ENCODE data around the gene FGF5.

Gene FGF5

DNA sequence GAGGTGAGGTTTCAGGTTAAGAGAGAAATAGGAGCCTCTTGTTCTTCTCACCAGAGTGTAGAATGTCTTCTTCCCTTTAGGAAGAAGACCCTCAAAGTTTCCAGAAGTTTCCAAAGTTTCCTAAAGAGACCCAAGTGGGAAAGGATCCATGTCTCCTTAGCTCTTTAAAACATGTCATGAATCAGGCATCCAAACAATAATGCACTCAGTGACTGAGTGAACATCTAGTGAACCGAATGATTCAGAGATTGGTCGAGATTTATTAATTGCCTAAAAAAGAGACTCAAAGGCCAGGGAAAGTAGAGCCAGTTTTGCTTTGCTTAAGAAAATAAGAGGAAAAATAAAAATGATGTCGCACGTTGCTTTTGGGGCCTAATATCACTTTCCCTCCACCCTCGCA, 29.4 kb downstream of the FGF5 start:
- no peak for DNase-seq (ENCODE audit: low spot score)
- TF ChIP-seq, protein P1, sequence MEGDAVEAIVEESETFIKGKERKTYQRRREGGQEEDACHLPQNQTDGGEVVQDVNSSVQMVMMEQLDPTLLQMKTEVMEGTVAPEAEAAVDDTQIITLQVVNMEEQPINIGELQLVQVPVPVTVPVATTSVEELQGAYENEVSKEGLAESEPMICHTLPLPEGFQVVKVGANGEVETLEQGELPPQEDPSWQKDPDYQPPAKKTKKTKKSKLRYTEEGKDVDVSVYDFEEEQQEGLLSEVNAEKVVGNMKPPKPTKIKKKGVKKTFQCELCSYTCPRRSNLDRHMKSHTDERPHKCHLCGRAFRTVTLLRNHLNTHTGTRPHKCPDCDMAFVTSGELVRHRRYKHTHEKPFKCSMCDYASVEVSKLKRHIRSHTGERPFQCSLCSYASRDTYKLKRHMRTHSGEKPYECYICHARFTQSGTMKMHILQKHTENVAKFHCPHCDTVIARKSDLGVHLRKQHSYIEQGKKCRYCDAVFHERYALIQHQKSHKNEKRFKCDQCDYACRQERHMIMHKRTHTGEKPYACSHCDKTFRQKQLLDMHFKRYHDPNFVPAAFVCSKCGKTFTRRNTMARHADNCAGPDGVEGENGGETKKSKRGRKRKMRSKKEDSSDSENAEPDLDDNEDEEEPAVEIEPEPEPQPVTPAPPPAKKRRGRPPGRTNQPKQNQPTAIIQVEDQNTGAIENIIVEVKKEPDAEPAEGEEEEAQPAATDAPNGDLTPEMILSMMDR (IDR thresholded peaks at IDR 0.05; ENCODE audit: extremely low read depth, missing control alignments), result no peak

DNA sequence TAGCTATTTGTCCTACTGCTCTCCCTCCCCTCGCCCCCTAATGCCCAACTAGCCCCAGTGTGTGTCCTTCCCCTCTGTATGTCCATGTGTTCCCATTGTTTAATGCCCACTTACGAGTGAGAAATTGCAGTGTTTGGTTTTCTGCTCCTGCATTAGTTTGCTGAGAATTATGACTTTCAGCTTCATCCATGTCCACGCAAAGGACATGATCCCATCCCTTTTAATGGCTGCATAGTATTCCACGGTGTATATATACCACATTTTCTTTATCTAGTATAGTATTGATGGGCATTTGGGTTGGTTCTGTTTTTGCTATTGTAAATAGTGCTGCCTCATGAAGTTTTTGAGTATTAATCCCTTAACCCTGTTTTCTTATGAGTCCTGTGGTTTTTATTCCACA, 35.4 kb downstream of the FGF5 start:
- TF ChIP-seq, protein P1 (IDR thresholded peaks at IDR 0.05; ENCODE audit: extremely low read depth, missing control alignments), result no peak
- DNase-seq (ENCODE audit: low spot score), result no peak

DNA sequence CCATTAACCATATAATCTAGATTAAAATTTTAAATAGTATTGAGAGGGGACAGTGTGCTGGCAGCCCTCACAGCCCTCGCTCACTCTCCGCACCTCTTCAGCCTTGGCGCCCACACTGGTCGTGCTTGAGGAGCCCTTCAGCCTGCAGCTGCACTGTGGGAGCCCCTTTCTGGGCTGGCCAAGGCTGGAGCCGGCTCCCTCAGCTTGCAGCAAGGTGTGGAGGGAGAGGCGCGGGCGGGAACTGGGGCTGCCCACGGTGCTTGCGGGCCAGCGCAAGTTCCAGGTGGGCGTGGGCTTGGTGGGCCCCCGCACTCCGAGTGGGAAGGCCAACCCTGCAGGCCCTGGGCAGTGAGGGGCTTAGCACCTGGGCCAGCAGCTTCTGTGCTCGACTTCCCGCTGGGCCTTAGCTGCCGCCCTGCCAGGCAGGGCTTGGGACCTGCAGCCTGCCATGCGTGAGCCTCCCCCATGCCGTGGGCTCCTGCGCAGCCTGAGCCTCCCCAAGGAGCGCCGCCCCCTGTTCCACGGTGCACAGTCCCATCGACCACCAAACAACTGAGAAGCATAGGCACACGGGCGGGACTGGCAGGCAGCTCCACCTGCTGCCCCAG, 36.3 kb downstream of the FGF5 start:
- no peak for DNase-seq (ENCODE audit: low spot score)
- TF ChIP-seq, protein P1 (IDR thresholded peaks at IDR 0.05; ENCODE audit: extremely low read depth, missing control alignments), result no peak

DNA sequence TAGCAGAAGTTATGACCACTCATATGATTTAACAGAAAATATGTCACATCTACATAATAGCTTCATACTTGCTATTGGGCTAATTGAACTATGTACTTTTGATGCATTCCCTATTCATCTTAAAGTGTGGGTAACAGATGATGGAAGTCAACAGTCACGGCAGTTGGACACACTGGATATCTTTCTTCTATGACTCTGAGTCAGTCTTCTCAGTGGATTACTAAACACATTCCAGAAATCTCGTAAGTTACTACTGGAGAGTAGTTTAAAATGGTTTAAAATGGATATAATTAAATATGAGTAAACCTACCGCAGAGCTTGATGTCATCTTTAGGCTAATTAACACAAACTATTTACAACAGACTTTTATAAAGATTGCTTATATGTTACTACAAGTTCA, 39.0 kb downstream of the FGF5 start:
- no peak for DNase-seq (ENCODE audit: low spot score)
- TF ChIP-seq, protein P1 (IDR thresholded peaks at IDR 0.05; ENCODE audit: extremely low read depth, missing control alignments), result no peak

DNA sequence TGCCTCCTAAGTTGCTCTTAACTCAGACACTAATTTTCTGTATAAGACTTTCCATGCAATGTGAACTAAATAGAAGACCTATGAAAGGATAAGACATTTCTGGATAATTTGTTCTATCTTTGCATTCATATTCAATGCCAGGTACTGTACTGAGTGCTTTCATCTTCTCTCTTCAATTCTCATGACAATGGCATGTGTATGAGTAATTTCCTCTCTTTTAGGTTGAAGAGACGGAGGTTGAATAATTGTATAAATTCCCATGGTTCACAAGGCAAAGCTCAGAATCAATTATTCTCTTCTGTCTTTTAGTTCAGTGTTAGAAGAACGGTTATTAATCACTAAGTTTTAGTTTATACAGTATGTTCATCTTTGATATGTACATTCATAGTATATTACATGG, 39.8 kb downstream of the FGF5 start:
- TF ChIP-seq, protein P1 (IDR thresholded peaks at IDR 0.05; ENCODE audit: extremely low read depth, missing control alignments), result no peak
- DNase-seq (ENCODE audit: low spot score), result no peak

DNA sequence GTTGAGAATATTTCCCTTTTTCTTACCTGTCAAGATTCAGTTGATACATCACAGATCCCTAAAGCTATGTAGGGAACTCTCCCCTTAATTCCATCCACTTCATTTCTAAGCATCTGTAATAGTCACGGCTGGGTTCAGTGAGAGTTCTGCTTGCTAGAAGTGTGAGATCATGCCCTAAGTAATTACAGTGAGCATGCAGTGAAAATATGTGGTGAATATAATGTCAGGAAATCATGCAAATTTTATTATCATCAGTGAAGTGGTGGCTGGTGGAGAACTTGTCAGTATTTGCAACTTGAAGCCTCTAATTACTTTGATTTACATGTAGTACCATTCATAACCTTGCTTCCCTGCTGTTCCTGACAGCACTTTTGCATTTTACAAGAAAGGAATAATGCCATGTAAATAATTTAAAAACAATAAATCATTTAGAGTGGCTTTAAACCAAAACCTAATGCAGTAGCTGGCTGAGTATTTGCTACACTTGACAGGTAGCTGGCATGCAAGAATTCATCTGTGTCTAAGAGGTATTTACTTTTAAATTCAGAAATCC, 40.8 kb downstream of the FGF5 start:
- no peak for DNase-seq (ENCODE audit: low spot score)

DNA sequence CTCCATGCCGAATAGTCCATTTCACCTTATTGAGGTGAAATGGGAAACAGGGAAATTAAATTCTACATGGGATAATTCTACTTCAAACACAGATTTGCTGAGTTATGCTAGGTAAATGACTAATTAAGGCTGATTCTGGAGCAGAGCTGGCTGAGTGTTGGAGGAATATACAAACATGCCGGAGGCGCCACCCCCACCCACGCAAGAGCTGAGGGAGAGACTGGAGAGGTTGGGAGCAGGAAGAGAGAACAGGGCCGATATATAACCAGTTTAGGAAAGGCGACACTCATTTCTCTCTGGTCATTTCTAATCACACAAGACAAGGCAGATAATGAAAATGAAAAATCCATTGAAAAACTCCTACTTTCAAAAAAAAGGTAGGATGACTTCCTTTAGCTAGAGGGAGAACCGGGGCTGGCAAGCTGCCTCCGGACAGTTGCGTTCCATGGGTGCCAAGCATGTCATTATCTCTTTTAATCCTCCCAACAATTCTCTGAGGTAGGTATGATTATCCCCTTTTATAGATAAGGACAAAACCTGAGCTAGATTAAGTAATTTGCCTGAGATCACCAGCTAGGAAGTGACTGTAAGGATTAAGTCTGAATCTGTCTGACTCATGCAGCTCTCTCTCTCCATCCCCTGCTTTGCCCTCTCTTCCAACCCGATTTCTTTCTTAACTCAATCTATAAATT, 41.5 kb downstream of the FGF5 start:
- TF ChIP-seq, protein P1 (IDR thresholded peaks at IDR 0.05; ENCODE audit: extremely low read depth, missing control alignments), result no peak
- DNase-seq (ENCODE audit: low spot score), result no peak

More for the DNA sequence above, 40.8 kb downstream of the FGF5 start:
- TF ChIP-seq, protein P1 (IDR thresholded peaks at IDR 0.05; ENCODE audit: extremely low read depth, missing control alignments), result no peak

All from GM20000 (cell line).